GM10266 (cell line): ENCODE results near the gene NHP2.

Experiments
- DNase-seq: peaks from one replicate; pipeline ENCODE4 v3.0.0; 2012; ENCODE audit errors: extremely low spot score
- CTCF ChIP-seq: IDR thresholded peaks from 2 replicates; pipeline ENCODE4 v1.5.1; 2012; ENCODE audit warnings: mild to moderate bottlenecking, low read depth; ENCODE audit not compliant: control insufficient read depth, insufficient read depth; ENCODE audit errors: missing control alignments

The NHP2 gene

GRCh38 chr5:178174456-178174855, 20.8 kb upstream of the NHP2 start:
- no peak for TF ChIP-seq CTCF
- no peak for DNase-seq

- DNase-seq, result no peak
- TF ChIP-seq CTCF, result no peak
These were observed 16.8 kb upstream of the NHP2 start for GRCh38 chr5:178170455-178170854.

GRCh38 chr5:178165581-178165980, 11.9 kb upstream of the NHP2 start:
- DNase-seq, result no peak
- TF ChIP-seq CTCF, result no peak

- DNase-seq, result peak; percentile 94
- peak; percentile 100 for TF ChIP-seq CTCF
These were observed 10.4 kb upstream of the NHP2 start for GRCh38 chr5:178163772-178164735.

- no peak for TF ChIP-seq CTCF
- no peak for DNase-seq
These were observed 8.8 kb upstream of the NHP2 start for GRCh38 chr5:178162481-178162880.

- TF ChIP-seq CTCF, result no peak
- no peak for DNase-seq
These were observed 6.5 kb upstream of the NHP2 start for GRCh38 chr5:178160176-178160575.

- TF ChIP-seq CTCF, result no peak
- no peak for DNase-seq
These were observed 1.4 kb upstream of the NHP2 start for GRCh38 chr5:178155065-178155464.
